Activated CD4-positive, alpha-beta T cell treated with anti-CD3 and anti-CD28 coated beads for 48 hours (primary cell): ENCODE data around the gene TNNC2.
"Not testable (repeated sequence)": the region's sequence is repeated elsewhere in the genome, so short reads cannot be mapped to it uniquely, and the experiment has no call there.

Source experiments
- DNase-seq: peaks from one replicate; pipeline ENCODE4 v3.0.0-alpha.2; 2020

The TNNC2 gene

DNA sequence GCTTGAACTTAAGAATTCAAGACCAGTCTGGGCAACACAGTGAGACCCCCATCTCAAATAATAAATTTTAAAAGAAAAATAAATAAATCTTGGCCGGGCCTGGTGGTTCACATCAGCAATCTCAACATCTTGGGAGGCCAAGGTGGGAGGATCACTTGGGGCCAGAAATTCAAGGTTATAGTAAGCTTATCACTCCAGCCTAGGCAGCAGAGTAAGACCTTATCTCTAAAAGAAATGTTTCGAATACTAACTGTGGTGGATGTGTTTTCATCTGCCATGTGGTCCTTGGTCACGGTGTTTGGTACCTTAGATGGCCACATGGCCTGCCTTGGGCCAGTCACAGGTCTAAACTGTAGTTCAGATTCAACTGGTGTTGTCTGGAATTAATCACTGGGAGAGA, 8.9 kb downstream of the TNNC2 start:
- no peak for DNase-seq

DNA sequence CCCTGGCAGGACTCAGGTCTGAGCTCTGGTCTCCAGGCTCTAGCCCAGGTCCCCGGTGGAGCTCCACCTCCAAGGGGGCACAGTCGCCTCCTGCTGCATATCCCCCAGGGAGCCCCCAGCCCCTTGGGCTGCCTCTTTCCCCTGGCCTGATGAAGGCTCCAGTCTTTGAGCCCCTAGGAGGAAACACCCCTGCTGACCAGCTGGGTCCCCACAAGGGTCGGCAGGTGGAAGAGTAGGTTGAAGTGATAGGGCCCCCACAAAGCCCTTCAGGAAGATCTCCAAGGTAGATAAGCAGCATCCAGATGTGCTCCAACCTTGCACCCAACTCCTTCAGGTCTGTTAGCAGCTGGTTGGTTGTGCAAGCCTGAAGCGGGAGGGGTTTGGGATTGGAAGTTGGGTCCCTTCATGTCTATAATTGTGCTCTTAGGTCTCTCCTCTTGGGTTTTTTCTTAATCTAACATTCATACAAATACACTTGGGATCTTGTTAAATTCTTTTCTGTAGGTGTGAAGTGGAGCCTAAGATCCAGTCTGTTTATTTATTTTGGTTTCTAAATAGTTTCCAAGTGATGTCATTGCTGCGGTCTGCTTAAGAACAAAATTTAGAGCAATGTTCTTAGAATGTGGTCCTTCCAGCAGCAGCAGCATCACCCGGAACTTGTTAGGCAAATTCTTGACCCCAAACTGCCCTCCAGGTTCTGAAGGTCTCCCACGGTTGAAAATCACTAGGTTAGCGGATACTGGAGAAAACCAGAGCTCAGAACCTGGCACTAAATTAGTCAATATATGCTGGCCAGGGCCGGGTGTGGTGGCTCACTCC, 9.5 kb downstream of the TNNC2 start:
- DNase-seq: no peak

DNA sequence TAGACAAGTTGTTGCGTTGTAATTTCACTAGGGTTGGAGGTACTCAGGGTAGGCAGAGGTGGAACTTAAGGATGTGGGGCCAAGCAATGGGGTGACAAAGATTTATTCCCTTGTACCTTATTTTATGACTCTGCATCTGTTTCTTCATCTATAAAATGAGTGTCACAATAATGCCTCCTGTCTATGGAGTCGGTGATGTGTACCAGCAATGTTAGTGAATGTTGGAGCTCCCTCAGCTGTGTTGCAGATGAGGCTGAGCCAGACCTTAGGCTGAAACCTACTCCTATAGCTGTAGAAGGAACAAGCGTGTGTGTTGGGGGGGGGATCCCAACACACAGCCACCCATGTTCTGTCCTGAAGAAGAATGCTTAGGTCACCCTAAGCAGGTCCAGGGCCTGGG, 10.2 kb downstream of the TNNC2 start:
- no peak for DNase-seq

DNA sequence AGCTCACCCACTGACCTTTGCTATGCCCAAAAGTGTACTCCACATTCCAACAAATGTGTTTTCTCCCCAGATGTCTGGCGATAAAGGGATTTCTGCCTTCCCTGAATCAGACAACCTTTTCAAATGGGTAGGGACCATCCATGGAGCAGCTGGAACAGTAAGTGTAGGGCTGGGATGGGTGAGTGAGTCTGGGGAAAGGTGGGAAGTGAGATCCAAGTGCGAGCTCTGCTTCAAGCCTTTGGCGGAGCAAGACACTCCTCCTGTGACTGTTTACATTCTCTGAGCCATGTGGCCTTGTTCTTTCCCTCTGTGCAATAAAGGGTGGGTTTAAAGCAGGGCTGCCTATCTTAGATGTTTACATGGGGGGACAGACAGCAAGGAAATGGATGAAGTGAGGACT, 12.8 kb downstream of the TNNC2 start:
- DNase-seq: no peak

DNA sequence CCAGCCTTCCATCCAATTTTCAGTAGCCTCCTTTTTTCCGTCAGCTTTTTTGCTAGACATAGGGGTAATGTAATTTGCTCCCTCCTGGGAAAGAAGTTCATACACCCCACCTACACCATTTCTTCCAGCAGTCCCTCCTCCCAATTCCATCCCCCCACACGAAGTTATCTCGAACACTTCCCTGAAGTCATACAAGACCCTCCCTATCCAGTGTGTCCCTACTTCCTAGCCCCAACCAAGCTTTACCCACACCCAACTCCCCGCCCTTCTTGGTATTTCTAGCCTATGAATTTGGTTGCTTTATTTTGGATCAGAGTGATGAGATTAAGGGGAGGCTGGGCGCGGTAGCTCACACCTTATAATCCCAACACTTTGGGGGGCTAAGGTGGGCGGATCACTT, 13.6 kb downstream of the TNNC2 start:
- DNase-seq: no peak

DNA sequence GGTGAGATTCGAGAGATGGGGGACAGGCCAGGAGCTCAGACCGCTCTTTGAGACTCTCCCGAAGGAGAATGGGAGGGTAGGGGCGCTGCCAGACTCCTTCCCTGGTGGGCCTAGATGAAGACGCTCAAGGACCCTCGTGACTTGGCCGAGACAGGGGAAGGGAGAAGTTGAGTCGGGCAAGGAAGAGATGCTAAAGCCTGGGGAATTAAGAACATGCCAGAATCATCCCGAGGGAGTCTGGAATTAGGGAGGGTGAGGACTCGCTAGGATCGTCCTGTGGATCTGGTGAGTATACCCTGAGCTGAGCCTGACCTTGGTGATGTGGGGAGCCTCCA, 14.1 kb downstream of the TNNC2 start:
- DNase-seq: no peak

DNA sequence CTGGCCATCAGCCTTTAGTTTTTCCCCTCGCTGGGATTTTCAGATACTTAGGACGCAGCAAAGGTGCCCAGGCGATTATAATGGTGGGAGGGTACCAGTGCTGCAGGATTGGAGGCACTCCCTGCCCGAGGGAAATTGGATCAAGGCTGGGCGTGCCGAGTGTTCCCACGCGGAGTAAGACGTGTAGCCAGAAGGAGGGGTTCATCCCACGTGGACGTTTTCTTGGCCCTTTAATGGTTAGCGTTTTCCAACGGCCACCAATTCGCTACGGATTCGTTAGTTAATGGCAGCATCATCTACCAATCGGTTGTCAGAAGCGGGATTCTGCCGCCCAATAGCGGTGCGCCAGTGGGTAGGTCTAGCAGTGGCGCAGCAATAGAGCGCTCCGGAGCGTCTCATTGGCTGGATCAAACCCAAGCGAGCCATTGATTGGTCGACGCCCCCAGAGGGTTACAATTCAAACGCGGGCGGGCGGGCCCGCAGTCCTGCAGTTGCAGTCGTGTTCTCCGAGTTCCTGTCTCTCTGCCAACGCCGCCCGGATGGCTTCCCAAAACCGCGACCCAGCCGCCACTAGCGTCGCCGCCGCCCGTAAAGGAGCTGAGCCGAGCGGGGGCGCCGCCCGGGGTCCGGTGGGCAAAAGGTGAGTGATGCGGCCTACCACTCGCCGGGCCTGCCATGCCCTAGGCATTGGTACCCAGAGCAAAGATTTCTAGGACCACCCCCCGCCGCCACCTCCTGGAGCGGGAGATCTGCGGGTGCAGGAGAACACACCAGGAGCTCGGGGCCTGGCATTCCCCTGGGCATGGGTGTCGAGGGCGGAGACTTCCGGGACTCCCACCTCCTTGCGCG, 14.7 kb downstream of the TNNC2 start, which contains the start of gene UBE2C:
TSS of gene UBE2C (plus strand) at position 488 of the 849 bp plus-strand sequence. CDS start at position 540, 52 bp downstream.
- DNase-seq: peak; percentile 97

DNA sequence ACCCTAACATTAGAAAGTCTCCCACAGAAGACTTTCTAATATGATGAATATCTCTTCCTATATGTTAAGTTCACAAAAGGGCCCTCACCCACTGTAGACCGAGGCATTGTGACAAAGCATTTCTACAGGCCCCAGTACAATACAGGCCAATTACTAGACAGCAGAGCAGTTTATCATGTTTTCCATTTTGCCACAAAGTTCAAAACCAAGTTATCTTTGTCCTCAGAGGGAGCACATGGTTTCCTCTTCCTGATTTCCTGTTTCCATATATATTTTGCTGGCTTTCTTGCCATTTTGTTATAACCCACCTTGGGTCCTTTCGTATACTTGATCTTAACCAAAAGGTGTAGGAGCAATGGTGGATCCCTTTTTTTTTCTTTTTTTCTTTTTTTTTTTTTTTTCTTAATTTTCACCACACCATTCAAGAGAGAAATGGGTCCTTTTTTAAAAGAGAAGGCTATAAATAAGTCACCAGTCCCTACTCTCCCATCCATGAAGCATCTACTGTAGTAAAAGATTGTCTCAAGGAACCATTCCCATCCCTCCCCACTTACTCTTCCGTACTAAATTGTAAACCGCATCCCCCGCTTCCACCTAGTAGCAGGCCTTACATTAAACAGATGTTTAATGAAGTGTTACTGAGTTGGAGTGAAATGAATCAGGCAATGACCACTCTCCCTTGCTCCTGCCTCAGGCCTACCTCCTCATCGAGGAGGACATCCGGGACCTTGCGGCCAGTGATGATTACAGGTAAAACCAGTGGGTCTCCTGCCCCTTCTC, 16.7 kb downstream of the TNNC2 start:
- no peak for DNase-seq

DNA sequence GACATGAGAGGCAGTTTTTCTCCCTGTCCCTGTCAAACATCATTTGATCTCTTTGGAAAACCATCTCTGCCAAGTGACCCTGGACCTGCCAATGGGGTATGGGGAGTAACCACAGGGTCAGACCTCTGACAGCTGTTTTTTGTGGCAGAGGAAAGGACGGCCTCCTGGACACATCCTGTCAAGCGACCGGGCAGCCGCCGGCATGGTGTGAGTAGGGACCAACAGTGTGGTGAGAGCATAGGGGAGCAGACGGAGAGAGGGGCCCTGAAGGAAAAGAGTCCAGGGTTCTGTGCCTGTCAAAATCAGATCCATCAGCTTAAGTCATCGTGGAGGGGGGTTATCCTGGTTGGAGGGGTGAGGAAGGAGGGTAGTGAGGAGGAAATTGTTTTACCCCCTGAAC, 25.3 kb downstream of the TNNC2 start:
- no peak for DNase-seq

DNA sequence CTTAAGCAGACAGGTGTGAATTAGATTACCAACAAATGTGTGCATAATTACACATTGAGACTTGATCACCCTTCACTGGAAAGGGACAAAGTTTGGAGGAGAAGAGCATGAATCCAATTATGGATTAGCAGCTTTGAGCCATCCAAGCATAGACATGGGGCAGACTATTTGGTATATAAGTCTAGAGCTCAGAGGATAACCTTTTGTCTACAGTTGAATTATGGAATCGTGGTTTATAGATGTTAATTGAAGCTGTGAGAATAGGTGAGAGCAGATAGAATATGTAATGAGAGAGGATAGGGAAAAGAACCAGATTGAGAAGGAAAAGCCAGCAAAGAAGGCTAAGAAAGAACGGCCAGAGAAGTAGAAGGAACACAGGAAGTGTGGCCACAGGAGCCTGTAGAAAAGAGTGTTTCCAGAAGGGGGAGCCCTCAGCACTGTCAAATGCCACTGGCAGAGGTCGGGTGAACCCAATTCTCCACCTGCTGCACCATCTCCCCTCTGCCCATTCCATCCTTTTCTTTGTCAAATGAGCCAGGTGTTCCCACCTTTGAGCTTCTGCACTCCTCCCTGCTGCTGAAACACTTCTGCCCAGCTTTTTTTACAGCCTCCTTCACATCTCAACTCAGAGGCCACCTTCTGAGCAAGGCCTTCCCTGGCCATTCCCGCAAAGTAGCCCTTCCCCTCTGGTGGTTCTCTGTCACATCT, 28.0 kb downstream of the TNNC2 start:
- peak; percentile 76 for DNase-seq

DNA sequence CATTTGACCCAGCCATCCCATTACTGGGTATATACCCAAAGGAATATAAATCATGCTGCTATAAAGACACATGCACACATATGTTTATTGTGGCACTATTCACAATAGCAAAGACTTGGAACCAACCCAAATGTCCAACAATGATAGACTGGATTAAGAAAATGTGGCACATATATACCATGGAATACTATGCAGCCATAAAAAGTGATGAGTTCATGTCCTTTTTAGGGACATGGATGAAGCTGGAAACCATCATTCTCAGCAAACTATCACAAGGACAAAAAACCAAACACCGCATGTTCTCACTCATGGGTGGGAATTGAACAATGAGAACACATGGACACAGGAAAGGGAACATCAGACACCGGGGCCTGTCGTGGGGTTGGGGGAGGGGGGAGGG, 29.2 kb downstream of the TNNC2 start:
- DNase-seq: not testable (repeated sequence)

DNA sequence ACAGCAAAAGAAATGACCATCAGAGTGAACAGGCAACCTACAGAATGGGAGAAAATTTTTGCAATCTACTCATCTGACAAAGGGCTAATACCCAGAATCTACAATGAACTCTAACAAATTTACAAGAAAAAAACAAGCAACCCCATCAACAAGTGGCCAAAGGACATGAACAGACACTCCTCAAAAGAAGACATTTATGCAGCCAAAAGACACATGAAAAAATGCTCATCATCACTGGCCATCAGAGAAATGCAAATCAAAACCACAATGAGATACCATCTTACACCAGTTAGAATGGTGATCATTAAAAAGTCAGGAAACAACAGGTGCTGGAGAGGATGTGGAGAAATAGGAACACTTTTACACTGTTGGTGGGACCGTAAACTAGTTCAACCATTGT, 29.6 kb downstream of the TNNC2 start:
- DNase-seq: not testable (repeated sequence)

DNA sequence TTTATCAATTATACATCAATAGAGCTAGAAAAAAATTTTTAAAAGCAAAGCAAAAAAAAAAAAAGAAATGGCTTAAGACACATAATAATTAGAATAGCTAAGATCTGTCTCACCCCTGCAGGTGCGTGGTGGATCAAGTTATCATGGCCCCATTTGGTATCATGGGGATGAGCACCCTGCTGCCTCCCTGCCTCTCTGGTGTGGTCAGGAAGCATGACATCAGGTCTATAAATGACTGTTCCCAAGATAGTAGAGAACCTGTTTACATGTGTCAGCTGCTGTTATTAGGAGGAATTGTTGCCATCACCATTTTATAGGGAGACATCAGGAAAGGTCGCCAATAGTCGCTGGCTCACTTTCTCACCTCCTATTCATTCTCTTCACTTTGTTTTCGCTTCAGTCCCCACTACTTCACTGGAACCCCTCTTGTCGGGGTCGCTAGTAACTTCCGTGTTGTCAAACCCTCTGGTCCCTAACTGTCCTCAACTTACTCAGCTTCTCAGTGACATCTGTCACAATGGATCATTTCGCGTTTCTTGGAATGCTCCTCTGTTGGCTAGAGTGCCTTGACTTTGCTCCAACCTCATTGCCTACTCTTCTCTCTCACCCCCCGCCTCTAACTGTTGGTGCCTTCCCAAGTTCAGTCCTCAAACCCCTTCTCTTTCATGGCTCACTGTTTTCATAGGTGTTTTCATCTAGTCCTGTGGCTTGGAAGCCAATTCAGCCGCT, 30.6 kb downstream of the TNNC2 start:
- DNase-seq: no peak

DNA sequence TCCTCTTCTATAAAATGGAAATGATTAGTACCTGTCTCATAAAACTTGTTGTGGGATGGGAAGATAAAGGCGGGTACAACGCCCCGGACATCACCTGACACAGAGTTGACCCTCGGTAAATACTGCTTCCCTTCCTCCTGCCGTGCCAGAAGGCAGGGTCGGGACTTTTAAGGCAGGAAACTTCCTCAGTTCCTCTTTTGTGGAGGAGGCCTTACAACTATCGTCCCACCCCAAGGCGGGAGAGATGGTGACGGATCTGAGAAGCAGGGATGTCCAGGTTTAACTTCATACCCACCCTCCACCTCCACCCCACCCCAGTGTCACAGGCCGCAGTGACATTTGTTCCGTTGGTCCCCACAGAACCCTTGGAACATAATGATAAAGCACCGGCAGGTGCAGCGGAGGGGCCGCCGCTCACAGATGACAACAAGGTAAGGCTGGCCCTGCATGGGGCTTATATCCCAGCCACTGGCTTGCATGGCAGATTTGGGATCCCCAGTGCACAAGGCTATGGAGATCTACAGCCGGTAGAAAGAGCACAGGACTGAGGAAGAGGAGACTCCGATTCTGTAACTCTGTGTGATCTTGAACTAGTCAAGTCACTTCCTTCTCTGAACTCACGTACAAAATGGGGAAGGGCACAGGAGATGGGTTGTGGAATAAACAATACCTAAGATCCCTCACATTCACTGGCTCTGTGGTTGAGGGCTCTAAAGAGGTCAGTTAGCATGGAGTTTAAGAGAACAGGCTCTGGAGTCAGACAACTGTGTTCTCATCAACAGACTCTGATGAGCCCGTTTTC, 34.6 kb downstream of the TNNC2 start:
- DNase-seq: no peak

DNA sequence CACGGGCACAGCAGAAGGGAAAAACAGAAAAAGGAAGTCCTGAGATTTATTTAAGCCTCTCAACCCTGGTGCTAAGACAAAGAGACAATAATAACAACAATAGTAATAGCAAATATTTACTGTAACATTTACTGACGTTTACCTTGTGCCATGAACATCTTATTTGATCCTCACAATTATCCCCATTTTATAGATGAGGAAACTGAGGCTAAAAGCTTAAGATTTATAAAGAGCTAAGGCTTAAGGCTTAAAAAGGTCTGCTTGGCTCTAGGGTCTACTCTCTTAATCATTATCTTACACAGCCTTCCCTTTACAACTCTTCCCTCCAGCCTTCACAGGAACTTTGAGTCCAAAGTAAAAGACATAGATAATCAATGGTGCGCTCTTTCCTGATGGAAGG, 38.8 kb downstream of the TNNC2 start:
- no peak for DNase-seq

DNA sequence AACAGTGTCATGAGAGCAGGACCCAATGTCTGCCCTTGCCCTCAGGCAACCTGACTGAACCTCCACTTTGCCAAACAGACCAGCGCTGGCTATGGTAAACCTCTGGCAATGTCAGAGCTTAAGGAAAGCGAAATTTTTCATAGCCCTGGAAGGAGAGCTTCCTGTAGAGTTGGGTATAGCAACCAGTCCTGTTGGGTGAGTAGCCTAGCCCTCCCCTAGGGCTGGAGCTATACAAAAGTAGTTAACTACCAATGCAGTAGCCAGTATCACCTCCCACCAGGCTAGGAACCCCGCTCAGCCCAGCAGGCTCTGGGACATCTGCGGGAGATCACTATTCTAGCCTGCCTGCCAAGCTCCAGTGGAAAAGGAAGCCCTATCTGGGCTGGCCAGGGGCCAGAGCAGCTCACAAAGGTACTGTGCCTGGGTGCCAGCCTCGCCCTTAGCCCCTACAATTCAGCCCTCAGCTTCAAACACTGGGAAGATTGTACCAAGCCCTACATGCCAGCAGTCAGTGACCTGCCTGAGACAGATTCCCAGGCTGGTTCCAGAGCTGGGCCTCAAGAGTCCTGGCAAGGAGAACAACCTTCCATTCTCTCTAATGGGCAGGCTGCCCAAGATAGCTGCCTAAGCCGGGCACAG, 43.3 kb downstream of the TNNC2 start:
- no peak for DNase-seq

DNA sequence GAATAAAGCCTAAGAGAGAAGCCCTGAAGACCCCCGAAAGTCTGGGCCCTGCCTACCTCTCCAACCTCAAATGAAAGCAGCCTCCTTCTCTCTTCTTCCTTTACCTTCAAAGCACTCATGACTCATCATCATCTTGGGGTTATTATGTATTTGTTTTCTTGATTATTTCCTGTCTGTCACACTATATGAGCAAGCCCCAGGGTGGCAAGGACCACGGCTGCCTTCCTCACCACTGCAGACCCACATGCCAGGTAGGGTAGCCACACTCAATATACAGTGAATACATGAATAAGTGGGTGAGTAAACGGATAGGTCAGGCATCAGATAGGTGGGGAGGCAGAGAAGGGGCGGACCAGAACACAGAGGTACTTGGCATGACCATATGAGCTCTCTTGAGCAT, 44.2 kb downstream of the TNNC2 start:
- no peak for DNase-seq

DNA sequence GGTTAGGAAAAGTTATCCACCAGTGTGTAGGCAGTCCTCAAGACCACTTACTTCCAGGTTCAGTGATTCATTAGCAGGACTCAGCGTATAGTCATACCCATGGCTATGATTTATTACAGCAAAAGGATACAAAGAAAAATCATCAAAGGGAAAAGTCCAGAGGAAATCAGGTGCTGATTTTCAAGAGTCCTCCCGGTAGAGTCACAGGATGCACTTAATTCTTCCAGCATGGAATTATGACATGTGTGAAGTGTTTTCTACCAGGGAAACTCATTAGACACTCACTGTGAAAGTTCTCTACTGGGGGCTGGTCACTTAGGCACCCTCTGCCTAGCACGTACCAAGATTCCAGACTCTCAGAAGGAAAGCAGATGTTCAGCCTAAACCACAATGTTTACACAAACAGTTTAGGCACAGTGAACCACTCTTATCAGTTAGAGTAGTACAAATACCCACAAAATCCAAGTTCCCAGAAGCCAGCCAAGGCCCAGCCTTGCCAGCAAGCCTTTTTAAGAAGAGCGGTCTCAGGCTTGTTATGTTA, 45.7 kb downstream of the TNNC2 start:
- no peak for DNase-seq

DNA sequence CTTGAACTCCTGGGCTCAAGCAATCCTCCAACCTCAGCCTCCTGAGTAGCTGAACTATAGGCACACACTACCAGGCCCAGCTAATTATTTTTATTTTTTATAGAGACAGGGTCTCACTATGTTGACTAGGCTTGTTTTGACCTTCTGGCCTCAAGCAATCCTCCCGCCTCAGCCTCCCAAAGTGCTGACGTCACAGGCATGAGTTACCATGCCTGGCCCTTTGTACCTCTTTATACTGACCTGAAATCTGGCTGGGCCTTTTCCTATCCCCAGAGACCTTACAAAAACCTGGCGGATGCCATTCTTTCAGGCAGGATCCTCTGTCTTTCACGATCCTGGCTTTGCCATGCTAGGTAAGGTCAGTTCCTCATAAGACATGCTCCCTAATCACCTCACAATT, 47.0 kb downstream of the TNNC2 start:
- no peak for DNase-seq
